ENCODE measurements around the gene GNPDA1.

DNA sequence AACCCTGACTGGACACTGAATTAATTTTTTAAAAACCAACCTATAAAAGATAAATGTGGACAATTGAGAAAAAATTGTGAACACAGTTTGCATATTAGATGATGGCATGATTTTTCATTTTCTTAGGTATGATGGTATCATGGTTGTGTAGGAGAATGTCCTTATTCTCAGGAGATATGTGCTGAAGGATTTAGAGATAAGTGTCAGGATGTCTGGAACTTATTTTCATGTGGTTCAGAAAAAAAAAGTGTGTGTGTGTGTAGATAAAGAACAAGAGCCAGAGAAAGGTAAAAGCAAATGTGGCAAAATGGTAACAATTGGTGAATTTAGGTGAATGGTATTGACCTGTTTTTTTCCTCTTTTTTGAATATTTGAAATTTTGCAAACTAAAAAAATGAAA is 4.0 kb downstream of the GNPDA1 start:
- TF ChIP-seq REST (IDR thresholded peaks at IDR 0.05; ENCODE audit: insufficient replicate concordance, low read depth): no peak
- TF ChIP-seq, protein P1, sequence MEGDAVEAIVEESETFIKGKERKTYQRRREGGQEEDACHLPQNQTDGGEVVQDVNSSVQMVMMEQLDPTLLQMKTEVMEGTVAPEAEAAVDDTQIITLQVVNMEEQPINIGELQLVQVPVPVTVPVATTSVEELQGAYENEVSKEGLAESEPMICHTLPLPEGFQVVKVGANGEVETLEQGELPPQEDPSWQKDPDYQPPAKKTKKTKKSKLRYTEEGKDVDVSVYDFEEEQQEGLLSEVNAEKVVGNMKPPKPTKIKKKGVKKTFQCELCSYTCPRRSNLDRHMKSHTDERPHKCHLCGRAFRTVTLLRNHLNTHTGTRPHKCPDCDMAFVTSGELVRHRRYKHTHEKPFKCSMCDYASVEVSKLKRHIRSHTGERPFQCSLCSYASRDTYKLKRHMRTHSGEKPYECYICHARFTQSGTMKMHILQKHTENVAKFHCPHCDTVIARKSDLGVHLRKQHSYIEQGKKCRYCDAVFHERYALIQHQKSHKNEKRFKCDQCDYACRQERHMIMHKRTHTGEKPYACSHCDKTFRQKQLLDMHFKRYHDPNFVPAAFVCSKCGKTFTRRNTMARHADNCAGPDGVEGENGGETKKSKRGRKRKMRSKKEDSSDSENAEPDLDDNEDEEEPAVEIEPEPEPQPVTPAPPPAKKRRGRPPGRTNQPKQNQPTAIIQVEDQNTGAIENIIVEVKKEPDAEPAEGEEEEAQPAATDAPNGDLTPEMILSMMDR (IDR thresholded peaks at IDR 0.05; ENCODE audit: insufficient read depth, low read length): no peak
- no peak for TF ChIP-seq POLR2AphosphoS5 (IDR thresholded peaks at IDR 0.05; ENCODE audit: low read depth)
- no peak for TF ChIP-seq SPI1 (IDR thresholded peaks at IDR 0.05; ENCODE audit: borderline replicate concordance, low read depth)
- no peak for TF ChIP-seq GABPA (IDR thresholded peaks at IDR 0.05; ENCODE audit: low read depth)
